ENCODE data around the gene ACAA2. TPM values are rescaled to one million over a fixed set of nuclear protein-coding genes. Genes with fewer than 3 reads are reported as not detected.

The ACAA2 gene

DNA sequence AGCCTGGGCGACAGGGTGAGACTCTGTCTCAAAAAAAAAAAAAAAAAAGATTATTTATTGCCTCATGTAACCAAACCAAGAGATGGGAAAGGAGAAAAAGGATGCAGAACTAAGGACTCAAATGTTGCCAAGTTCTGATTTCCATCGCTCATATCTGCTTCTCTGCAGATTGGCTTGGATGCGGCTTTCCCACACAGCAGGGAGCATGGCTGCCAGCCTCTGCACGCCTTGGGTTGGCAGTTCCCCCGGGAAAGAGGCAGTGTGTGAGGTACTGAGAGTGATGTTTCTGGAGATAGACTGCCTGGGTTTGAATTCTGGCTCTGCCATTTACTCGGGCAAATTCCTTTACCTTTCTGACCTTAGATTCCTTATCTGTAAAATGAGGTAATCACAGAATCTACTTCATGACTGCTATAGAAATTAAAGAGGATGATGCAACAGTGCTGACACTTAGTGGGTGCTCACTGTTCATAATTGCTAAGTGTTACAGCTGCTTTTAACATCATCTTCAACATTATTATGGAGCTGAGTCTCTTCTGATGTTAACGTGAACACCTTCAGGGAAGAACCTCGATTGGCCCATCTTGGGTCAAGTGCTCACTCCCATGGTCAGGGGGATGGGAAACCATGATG is 68.8 kb downstream of the ACAA2 start:
- Histone ChIP-seq H3K9me3 (replicated peaks; ENCODE audit: low read length) (no peaks in the 10 kb centered on the region), H3K27me3 (ENCODE audit: control insufficient read depth, insufficient read depth, low read length) (peaks cover 34% of the 10 kb centered on the region), H3K4me2 (ENCODE audit: low read length) (no peak overlapping the region), H3K36me3 (ENCODE audit: insufficient read depth, low read length) (no peaks in the 10 kb centered on the region), H3K9ac (ENCODE audit: low read depth, low read length) (no peak overlapping the region), H3K4me3 (ENCODE audit: low read length) (no peak overlapping the region), H3K4me1 (ENCODE audit: control insufficient read depth, insufficient read depth, low read length) (no peaks in the 10 kb centered on the region)

DNA sequence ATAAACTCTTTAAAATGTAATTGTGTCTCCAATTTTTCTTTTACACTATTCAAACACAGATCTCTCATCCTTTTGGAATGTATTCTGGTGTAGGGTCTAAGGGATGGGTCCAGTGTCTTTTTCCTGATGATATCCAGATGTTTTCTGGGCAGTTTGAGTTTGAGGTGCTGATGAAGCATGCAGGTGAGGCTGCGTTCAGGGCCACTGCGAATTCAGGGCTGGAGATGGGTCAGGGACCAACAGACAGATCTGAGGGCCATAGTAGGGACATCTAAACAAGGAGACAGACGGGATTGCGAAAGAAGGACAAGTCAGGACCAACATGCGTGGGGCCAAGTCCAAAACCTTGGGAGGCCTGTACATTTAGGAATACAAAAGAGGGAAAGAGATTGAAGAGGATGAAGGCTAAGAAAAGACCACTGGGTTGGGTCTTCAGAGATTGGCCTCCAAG is 70.2 kb downstream of the ACAA2 start:
- Histone ChIP-seq H3K4me1 (ENCODE audit: control insufficient read depth, insufficient read depth, low read length) (no peaks in the 10 kb centered on the region), H3K9ac (ENCODE audit: low read depth, low read length) (no peak overlapping the region), H3K27me3 (ENCODE audit: control insufficient read depth, insufficient read depth, low read length) (peaks cover 32% of the 10 kb centered on the region), H3K4me3 (ENCODE audit: low read length) (no peak overlapping the region), H3K4me2 (ENCODE audit: low read length) (no peak overlapping the region), H3K9me3 (replicated peaks; ENCODE audit: low read length) (no peaks in the 10 kb centered on the region), H3K36me3 (ENCODE audit: insufficient read depth, low read length) (no peaks in the 10 kb centered on the region)

- Histone ChIP-seq H3K9me3 (replicated peaks; ENCODE audit: low read length) (no peaks in the 10 kb centered on the region), H3K9ac (ENCODE audit: low read depth, low read length) (no peak overlapping the region), H3K27me3 (ENCODE audit: control insufficient read depth, insufficient read depth, low read length) (peaks cover 37% of the 10 kb centered on the region), H3K4me3 (ENCODE audit: low read length) (no peak overlapping the region), H3K4me2 (ENCODE audit: low read length) (no peak overlapping the region), H3K4me1 (ENCODE audit: control insufficient read depth, insufficient read depth, low read length) (no peaks in the 10 kb centered on the region), H3K36me3 (ENCODE audit: insufficient read depth, low read length) (no peaks in the 10 kb centered on the region)
These were observed 70.8 kb downstream of the ACAA2 start for GRCh38 chr18:49742316-49743116.

GRCh38 chr18:49739275-49739674 is 74.1 kb downstream of the ACAA2 start:
- Histone ChIP-seq H3K9ac (ENCODE audit: low read depth, low read length) (no peak overlapping the region), H3K36me3 (ENCODE audit: insufficient read depth, low read length) (no peaks in the 10 kb centered on the region), H3K27me3 (ENCODE audit: control insufficient read depth, insufficient read depth, low read length) (peaks cover 34% of the 10 kb centered on the region), H3K4me1 (ENCODE audit: control insufficient read depth, insufficient read depth, low read length) (no peaks in the 10 kb centered on the region), H3K9me3 (replicated peaks; ENCODE audit: low read length) (no peaks in the 10 kb centered on the region), H3K4me2 (ENCODE audit: low read length) (no peak overlapping the region), H3K4me3 (ENCODE audit: low read length) (no peak overlapping the region)

- peaks cover 32% of the 10 kb centered on the region for H3K27me3 ChIP-seq (ENCODE audit: control insufficient read depth, insufficient read depth, low read length)
- no peaks in the 10 kb centered on the region for H3K4me1 ChIP-seq (ENCODE audit: control insufficient read depth, insufficient read depth, low read length)
- H3K9me3 ChIP-seq (replicated peaks; ENCODE audit: low read length): no peaks in the 10 kb centered on the region
- no peak overlapping the region for H3K4me2 ChIP-seq (ENCODE audit: low read length)
- no peak overlapping the region for H3K9ac ChIP-seq (ENCODE audit: low read depth, low read length)
- no peaks in the 10 kb centered on the region for H3K36me3 ChIP-seq (ENCODE audit: insufficient read depth, low read length)
- H3K4me3 ChIP-seq (ENCODE audit: low read length): no peak overlapping the region
These were observed 74.6 kb downstream of the ACAA2 start for GRCh38 chr18:49738721-49739120.

DNA sequence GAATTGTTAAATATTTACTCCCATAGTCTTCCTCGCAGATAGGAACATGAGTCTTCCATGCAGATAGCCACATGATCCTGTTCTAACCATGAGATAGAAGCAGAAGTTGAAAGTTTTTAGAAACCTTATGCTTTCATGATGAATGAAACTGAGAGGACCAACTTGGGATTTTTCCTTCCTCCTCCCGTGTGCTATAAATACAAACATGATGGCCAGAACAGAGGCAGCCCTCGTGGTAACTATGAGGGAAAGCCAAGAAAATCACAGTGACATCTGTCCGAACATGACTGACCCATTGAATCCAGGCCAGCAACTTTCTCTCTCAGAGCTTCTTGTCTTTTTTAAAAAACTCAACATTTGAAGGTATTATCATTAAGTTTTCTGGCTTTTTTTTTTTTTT is 78.5 kb downstream of the ACAA2 start:
- H3K9ac ChIP-seq (ENCODE audit: low read depth, low read length): no peak overlapping the region
- H3K4me2 ChIP-seq (ENCODE audit: low read length): no peak overlapping the region
- H3K9me3 ChIP-seq (replicated peaks; ENCODE audit: low read length): no peaks in the 10 kb centered on the region
- H3K27me3 ChIP-seq (ENCODE audit: control insufficient read depth, insufficient read depth, low read length): peaks cover 14% of the 10 kb centered on the region
- no peak overlapping the region for H3K4me3 ChIP-seq (ENCODE audit: low read length)
- H3K36me3 ChIP-seq (ENCODE audit: insufficient read depth, low read length): no peaks in the 10 kb centered on the region
- H3K4me1 ChIP-seq (ENCODE audit: control insufficient read depth, insufficient read depth, low read length): peaks cover 6% of the 10 kb centered on the region

GRCh38 chr18:49733896-49734585 is 79.3 kb downstream of the ACAA2 start:
- H3K36me3 ChIP-seq (ENCODE audit: insufficient read depth, low read length): no peaks in the 10 kb centered on the region
- no peak overlapping the region for H3K9ac ChIP-seq (ENCODE audit: low read depth, low read length)

DNA sequence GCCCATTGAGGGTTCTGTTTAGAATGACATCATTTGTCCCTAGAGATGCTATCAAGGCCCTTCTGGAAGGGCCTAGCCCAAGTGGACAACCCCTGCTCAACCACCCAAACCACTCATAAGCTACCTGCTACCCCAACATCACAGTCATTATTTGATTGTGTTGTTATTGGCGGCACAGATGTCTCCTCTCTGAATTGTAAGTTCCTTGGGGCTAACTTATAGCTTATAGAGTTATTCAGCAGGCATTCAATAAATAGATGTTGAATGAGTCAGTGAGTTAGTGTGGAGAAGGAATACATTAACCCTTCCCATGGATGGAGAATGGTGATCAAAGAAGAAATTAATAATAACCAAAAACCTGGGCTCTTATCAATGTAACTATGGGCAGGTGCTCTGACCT is 80.0 kb downstream of the ACAA2 start:
- H3K9me3 ChIP-seq (replicated peaks; ENCODE audit: low read length): no peaks in the 10 kb centered on the region
- no peak overlapping the region for H3K4me3 ChIP-seq (ENCODE audit: low read length)
- H3K4me1 ChIP-seq (ENCODE audit: control insufficient read depth, insufficient read depth, low read length): peaks cover 11% of the 10 kb centered on the region
- H3K4me2 ChIP-seq (ENCODE audit: low read length): no peak overlapping the region
- no peaks in the 10 kb centered on the region for H3K36me3 ChIP-seq (ENCODE audit: insufficient read depth, low read length)
- no peak overlapping the region for H3K9ac ChIP-seq (ENCODE audit: low read depth, low read length)
- peaks cover 14% of the 10 kb centered on the region for H3K27me3 ChIP-seq (ENCODE audit: control insufficient read depth, insufficient read depth, low read length)

More at GRCh38 chr18:49733896-49734585, 79.3 kb downstream of the ACAA2 start:
- H3K27me3 ChIP-seq (ENCODE audit: control insufficient read depth, insufficient read depth, low read length): peaks cover 14% of the 10 kb centered on the region
- no peak overlapping the region for H3K4me3 ChIP-seq (ENCODE audit: low read length)
- no peak overlapping the region for H3K4me2 ChIP-seq (ENCODE audit: low read length)
- H3K9me3 ChIP-seq (replicated peaks; ENCODE audit: low read length): no peaks in the 10 kb centered on the region
- H3K4me1 ChIP-seq (ENCODE audit: control insufficient read depth, insufficient read depth, low read length): peaks cover 11% of the 10 kb centered on the region

Small RNA genes lying within 50 kb of the gene (small RNA-seq; reads per million reads assigned to genes)
- gene RF00283: not detected
- gene SCARNA17: not detected

All from skeletal muscle satellite cell (primary cell).